ENCODE data around the gene WDR76. TPM values are rescaled to one million over a fixed set of nuclear protein-coding genes. Genes with fewer than 3 reads are reported as not detected.

Gene WDR76
- polyA plus RNA-seq, 1 donor from 2014 or later, result 0.43 TPM

- Histone ChIP-seq H3K4me3 (ENCODE audit: low read length) (no peak overlapping the region), H2AFZ (ENCODE audit: low read depth, low read length) (no peak overlapping the region), H3K79me2 (replicated peaks; ENCODE audit: insufficient read depth, low read length) (no peaks in the 10 kb centered on the region), H3K9me2 (ENCODE audit: insufficient read depth, low read length) (no peaks in the 10 kb centered on the region), H3K9me3 (ENCODE audit: low read length) (no peaks in the 10 kb centered on the region), H3K36me3 (ENCODE audit: insufficient read depth, low read length) (no peaks in the 10 kb centered on the region), H3K9ac (ENCODE audit: low read length) (no peak overlapping the region), H4K20me1 (ENCODE audit: insufficient read depth) (no peaks in the 10 kb centered on the region), H3K4me2 (ENCODE audit: low read length) (no peak overlapping the region), H3K27ac (ENCODE audit: low read length) (no peak overlapping the region), H3F3A (ENCODE audit: insufficient read depth, low read length, poor library complexity, severe bottlenecking) (no peaks in the 10 kb centered on the region), H3K27me3 (ENCODE audit: insufficient read depth, low read depth, low read length) (no peaks in the 10 kb centered on the region)
- no peak for TF ChIP-seq SMC3 (conservative IDR thresholded peaks at IDR 0.05; ENCODE audit: poor library complexity)
- TF ChIP-seq MXI1 (conservative IDR thresholded peaks at IDR 0.05; ENCODE audit: poor library complexity, severe bottlenecking), result no peak
- no peak for TF ChIP-seq REST (IDR thresholded peaks at IDR 0.05; ENCODE audit: borderline replicate concordance)
- no peak for TF ChIP-seq RAD21 (conservative IDR thresholded peaks at IDR 0.05)
- TF ChIP-seq EP300 (conservative IDR thresholded peaks at IDR 0.05; ENCODE audit: poor library complexity, severe bottlenecking), result no peak
- TF ChIP-seq EZH2 (IDR thresholded peaks at IDR 0.05; ENCODE audit: borderline replicate concordance, insufficient read depth, low read length, poor library complexity, severe bottlenecking), result no peak
- TF ChIP-seq POLR2AphosphoS5 (IDR thresholded peaks at IDR 0.05), result no peak
- no peak for TF ChIP-seq TAF1 (IDR thresholded peaks at IDR 0.05; ENCODE audit: low read depth)
- no peak for TF ChIP-seq CTCF (IDR thresholded peaks at IDR 0.05; ENCODE audit: poor library complexity, severe bottlenecking)
Measured at GRCh38 chr15:43895586-43895985, 68.8 kb downstream of the WDR76 start.

GRCh38 chr15:43896543-43896942 lies 69.7 kb downstream of the WDR76 start:
- no peaks in the 10 kb centered on the region for H3F3A ChIP-seq (ENCODE audit: insufficient read depth, low read length, poor library complexity, severe bottlenecking)
- H3K36me3 ChIP-seq (ENCODE audit: insufficient read depth, low read length), result no peaks in the 10 kb centered on the region
- H3K27me3 ChIP-seq (ENCODE audit: insufficient read depth, low read depth, low read length), result no peaks in the 10 kb centered on the region
- H3K27ac ChIP-seq (ENCODE audit: low read length), result no peak overlapping the region
- TF ChIP-seq EZH2 (IDR thresholded peaks at IDR 0.05; ENCODE audit: borderline replicate concordance, insufficient read depth, low read length, poor library complexity, severe bottlenecking) (no peak), REST (IDR thresholded peaks at IDR 0.05; ENCODE audit: borderline replicate concordance) (no peak), POLR2AphosphoS5 (IDR thresholded peaks at IDR 0.05) (no peak), RAD21 (conservative IDR thresholded peaks at IDR 0.05) (no peak), TAF1 (IDR thresholded peaks at IDR 0.05; ENCODE audit: low read depth) (no peak), EP300 (conservative IDR thresholded peaks at IDR 0.05; ENCODE audit: poor library complexity, severe bottlenecking) (no peak), SMC3 (conservative IDR thresholded peaks at IDR 0.05; ENCODE audit: poor library complexity) (no peak), CTCF (IDR thresholded peaks at IDR 0.05; ENCODE audit: poor library complexity, severe bottlenecking) (no peak), MXI1 (conservative IDR thresholded peaks at IDR 0.05; ENCODE audit: poor library complexity, severe bottlenecking) (no peak)
- no peak overlapping the region for H3K4me3 ChIP-seq (ENCODE audit: low read length)
- no peaks in the 10 kb centered on the region for H4K20me1 ChIP-seq (ENCODE audit: insufficient read depth)
- no peak overlapping the region for H2AFZ ChIP-seq (ENCODE audit: low read depth, low read length)
- no peak overlapping the region for H3K4me2 ChIP-seq (ENCODE audit: low read length)
- H3K9me2 ChIP-seq (ENCODE audit: insufficient read depth, low read length), result no peaks in the 10 kb centered on the region
- H3K9ac ChIP-seq (ENCODE audit: low read length), result no peak overlapping the region
- no peaks in the 10 kb centered on the region for H3K79me2 ChIP-seq (replicated peaks; ENCODE audit: insufficient read depth, low read length)
- H3K9me3 ChIP-seq (ENCODE audit: low read length), result no peaks in the 10 kb centered on the region

All from neural cell (in vitro differentiated cells).